GM21390 (cell line): Measurements from ENCODE around the gene USP15.
A peak's percentile ranks its signal among the peaks of the same experiment; 100 is the strongest.

Source experiments
- ATAC-seq: cut with Tn5 transposase; IDR thresholded peaks from one replicate; pipeline ENCODE4 v1.9.1; 2021; ENCODE audit not compliant: unreplicated experiment

Gene USP15

GRCh38 chr12:62279961-62280360 lies 19.8 kb downstream of the USP15 start:
- ATAC-seq = no peak

GRCh38 chr12:62282057-62282774 lies 22.0 kb downstream of the USP15 start:
- no peak for ATAC-seq

- ATAC-seq = peak; percentile 48
These were observed 24.5 kb downstream of the USP15 start for GRCh38 chr12:62284749-62285148.

- no peak for ATAC-seq
These were observed 25.1 kb downstream of the USP15 start for GRCh38 chr12:62285284-62285683.

- no peak for ATAC-seq
These were observed 28.1 kb downstream of the USP15 start for GRCh38 chr12:62288328-62288727.

GRCh38 chr12:62290846-62291245 lies 30.6 kb downstream of the USP15 start:
- no peak for ATAC-seq

- no peak for ATAC-seq
These were observed 31.9 kb downstream of the USP15 start for GRCh38 chr12:62291864-62292760.

- ATAC-seq = no peak
These were observed 32.6 kb downstream of the USP15 start for GRCh38 chr12:62292761-62293344.

GRCh38 chr12:62294378-62294777 lies 34.2 kb downstream of the USP15 start:
- no peak for ATAC-seq

GRCh38 chr12:62296001-62296400 lies 35.8 kb downstream of the USP15 start:
- ATAC-seq = no peak

GRCh38 chr12:62297321-62297720 lies 37.1 kb downstream of the USP15 start:
- no peak for ATAC-seq

- ATAC-seq = no peak
These were observed 39.4 kb downstream of the USP15 start for GRCh38 chr12:62299617-62300016.

- peak; percentile 55 for ATAC-seq
These were observed 41.0 kb downstream of the USP15 start for GRCh38 chr12:62301080-62301798.

GRCh38 chr12:62301799-62302133 lies 41.6 kb downstream of the USP15 start:
- ATAC-seq = peak; percentile 51

GRCh38 chr12:62304560-62304959 lies 44.4 kb downstream of the USP15 start:
- ATAC-seq = no peak

GRCh38 chr12:62305778-62306177 lies 45.6 kb downstream of the USP15 start:
- ATAC-seq = no peak

- ATAC-seq = no peak
These were observed 46.6 kb downstream of the USP15 start for GRCh38 chr12:62306569-62307530.

- ATAC-seq = no peak
These were observed 48.0 kb downstream of the USP15 start for GRCh38 chr12:62308201-62308600.

- ATAC-seq = no peak
These were observed 53.6 kb downstream of the USP15 start for GRCh38 chr12:62313727-62314380.

GRCh38 chr12:62317017-62317416 lies 56.8 kb downstream of the USP15 start:
- no peak for ATAC-seq
